SK-N-MC (cell line): ENCODE data around the gene SOS2.

Experiments
- EZH2 ChIP-seq: fragments of 200-600 bp; sonication (generic); IDR thresholded peaks from one replicate; pipeline ENCODE4 v1.6.1; 2017; ENCODE audit warnings: antibody characterized with exemption
- POLR2AphosphoS5 ChIP-seq: IDR thresholded peaks from 2 replicates; pipeline ENCODE4 v1.6.1; 2012; ENCODE audit warnings: mild to moderate bottlenecking, low read depth, low read length, borderline replicate concordance

DNA sequence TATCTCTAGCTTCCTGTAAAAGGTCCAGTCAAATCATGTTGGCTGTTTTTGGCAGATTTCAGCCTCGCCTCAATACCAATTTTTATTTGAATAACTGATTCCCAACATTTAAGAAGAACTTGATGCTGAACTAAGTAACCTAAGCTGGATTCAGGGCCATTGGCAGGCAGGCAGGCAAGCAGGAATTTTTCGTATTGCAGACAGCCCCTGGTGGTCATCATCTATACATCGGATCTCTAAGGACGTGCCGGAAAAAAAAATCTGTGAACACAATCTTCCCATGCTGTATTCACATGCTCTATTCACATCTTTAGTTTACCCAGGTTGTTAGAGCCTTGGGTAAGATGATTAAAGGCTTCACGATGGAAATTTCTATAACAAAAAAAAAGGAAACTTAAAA lies 122.0 kb downstream of the SOS2 start:
- TF ChIP-seq POLR2AphosphoS5 (no peak), EZH2 (no peak)
